ENCODE measurements around the gene ABHD5.

The ABHD5 gene

DNA sequence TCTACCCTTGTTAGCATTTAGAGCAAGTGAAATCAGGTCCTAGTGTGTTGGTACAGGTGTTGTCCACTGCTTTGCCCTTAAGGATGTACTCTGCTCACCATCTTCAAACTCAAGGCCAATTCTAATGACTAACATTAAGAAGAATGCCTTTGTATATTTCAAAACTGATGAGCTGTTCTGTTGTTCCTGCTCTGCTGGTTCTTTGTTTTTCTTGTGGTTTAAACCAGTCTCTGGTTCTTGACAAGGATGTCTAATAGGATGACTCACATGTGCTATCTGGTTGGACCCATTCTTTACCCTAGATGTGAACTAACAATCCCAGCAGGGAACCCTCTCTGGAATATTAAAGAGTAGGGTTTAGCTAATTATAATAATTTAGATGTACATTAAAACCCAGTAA lies 17.3 kb downstream of the ABHD5 start:
- TF ChIP-seq SIN3A (IDR thresholded peaks at IDR 0.05; ENCODE audit: borderline replicate concordance, insufficient read depth, low read length) (no peak), TAF1 (IDR thresholded peaks at IDR 0.05; ENCODE audit: borderline replicate concordance, insufficient read depth, low read length) (no peak), POLR2AphosphoS5 (IDR thresholded peaks at IDR 0.05; ENCODE audit: low read depth, low read length) (no peak), FOXP2 (optimal IDR thresholded peaks at IDR 0.05; ENCODE audit: borderline replicate concordance, extremely low read depth, extremely low read length, insufficient read depth) (no peak)
- TF ChIP-seq, protein P1, sequence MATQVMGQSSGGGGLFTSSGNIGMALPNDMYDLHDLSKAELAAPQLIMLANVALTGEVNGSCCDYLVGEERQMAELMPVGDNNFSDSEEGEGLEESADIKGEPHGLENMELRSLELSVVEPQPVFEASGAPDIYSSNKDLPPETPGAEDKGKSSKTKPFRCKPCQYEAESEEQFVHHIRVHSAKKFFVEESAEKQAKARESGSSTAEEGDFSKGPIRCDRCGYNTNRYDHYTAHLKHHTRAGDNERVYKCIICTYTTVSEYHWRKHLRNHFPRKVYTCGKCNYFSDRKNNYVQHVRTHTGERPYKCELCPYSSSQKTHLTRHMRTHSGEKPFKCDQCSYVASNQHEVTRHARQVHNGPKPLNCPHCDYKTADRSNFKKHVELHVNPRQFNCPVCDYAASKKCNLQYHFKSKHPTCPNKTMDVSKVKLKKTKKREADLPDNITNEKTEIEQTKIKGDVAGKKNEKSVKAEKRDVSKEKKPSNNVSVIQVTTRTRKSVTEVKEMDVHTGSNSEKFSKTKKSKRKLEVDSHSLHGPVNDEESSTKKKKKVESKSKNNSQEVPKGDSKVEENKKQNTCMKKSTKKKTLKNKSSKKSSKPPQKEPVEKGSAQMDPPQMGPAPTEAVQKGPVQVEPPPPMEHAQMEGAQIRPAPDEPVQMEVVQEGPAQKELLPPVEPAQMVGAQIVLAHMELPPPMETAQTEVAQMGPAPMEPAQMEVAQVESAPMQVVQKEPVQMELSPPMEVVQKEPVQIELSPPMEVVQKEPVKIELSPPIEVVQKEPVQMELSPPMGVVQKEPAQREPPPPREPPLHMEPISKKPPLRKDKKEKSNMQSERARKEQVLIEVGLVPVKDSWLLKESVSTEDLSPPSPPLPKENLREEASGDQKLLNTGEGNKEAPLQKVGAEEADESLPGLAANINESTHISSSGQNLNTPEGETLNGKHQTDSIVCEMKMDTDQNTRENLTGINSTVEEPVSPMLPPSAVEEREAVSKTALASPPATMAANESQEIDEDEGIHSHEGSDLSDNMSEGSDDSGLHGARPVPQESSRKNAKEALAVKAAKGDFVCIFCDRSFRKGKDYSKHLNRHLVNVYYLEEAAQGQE (IDR thresholded peaks at IDR 0.05; ENCODE audit: insufficient read depth in 1 of 2, low read depth in 2 of 2, low read length in 2 of 2): no peak

DNA sequence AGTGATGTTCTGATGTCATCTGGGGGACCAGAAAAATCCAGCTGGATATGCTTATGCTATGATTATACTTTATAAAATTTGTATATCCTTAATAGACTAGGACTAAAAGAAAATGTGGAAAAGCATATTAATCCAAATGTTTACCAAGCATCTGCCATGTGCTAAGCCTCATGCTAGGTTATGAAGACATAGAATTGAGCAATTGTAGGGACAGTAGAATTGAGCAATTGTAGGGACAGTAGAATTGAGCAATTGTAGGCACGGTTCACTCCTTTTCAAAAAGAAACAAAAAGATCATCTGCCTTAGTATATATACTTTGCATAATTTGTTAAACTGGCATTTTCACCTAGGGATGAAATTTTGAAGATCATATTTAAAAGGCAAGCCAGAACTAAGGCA lies 18.3 kb downstream of the ABHD5 start:
- TF ChIP-seq SIN3A (IDR thresholded peaks at IDR 0.05; ENCODE audit: borderline replicate concordance, insufficient read depth, low read length): no peak
- TF ChIP-seq POLR2AphosphoS5 (IDR thresholded peaks at IDR 0.05; ENCODE audit: low read depth, low read length): no peak
- no peak for TF ChIP-seq FOXP2 (optimal IDR thresholded peaks at IDR 0.05; ENCODE audit: borderline replicate concordance, extremely low read depth, extremely low read length, insufficient read depth)
- TF ChIP-seq TAF1 (IDR thresholded peaks at IDR 0.05; ENCODE audit: borderline replicate concordance, insufficient read depth, low read length): no peak
- TF ChIP-seq, protein P1 (IDR thresholded peaks at IDR 0.05; ENCODE audit: insufficient read depth in 1 of 2, low read depth in 2 of 2, low read length in 2 of 2): no peak

DNA sequence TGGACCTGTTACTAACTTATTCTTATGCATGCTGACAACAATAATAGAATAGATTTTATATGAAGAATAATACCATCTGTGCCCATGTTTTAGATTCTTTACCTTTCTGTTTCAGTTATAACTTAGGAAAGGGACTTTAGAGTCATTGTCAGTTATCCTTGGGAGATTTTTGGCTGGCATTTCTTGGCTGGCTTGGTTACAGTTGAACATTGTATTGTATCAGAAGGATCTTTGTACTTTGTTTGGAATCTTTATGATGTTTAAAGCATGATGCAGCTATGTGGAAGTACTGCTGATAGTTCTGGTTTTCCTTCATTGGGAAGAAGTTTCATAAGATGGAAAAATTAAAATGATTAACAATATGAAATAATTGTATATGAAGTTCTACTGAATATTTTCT lies 19.9 kb downstream of the ABHD5 start:
- TF ChIP-seq POLR2AphosphoS5 (IDR thresholded peaks at IDR 0.05; ENCODE audit: low read depth, low read length): no peak
- no peak for TF ChIP-seq SIN3A (IDR thresholded peaks at IDR 0.05; ENCODE audit: borderline replicate concordance, insufficient read depth, low read length)
- no peak for TF ChIP-seq TAF1 (IDR thresholded peaks at IDR 0.05; ENCODE audit: borderline replicate concordance, insufficient read depth, low read length)
- no peak for TF ChIP-seq FOXP2 (optimal IDR thresholded peaks at IDR 0.05; ENCODE audit: borderline replicate concordance, extremely low read depth, extremely low read length, insufficient read depth)
- TF ChIP-seq, protein P1 (IDR thresholded peaks at IDR 0.05; ENCODE audit: insufficient read depth in 1 of 2, low read depth in 2 of 2, low read length in 2 of 2): no peak

DNA sequence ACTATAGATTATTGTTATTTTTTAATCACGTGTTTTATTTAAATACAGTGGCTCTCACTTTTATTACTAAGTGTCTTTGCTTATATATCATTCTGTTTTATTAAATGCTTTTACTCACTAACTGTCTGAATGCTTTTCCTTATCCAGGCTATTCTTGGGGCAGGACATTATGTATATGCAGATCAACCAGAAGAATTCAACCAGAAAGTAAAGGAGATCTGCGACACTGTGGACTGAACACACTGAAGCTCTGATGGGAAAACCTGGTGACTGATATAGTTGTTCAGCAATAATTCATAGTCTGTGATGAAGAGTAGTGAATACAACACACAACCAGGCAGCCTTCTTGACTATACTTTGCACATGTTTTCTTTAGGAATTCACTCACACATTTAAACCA lies 27.6 kb downstream of the ABHD5 start:
- TF ChIP-seq SIN3A (IDR thresholded peaks at IDR 0.05; ENCODE audit: borderline replicate concordance, insufficient read depth, low read length) (no peak), POLR2AphosphoS5 (IDR thresholded peaks at IDR 0.05; ENCODE audit: low read depth, low read length) (no peak), TAF1 (IDR thresholded peaks at IDR 0.05; ENCODE audit: borderline replicate concordance, insufficient read depth, low read length) (no peak), FOXP2 (optimal IDR thresholded peaks at IDR 0.05; ENCODE audit: borderline replicate concordance, extremely low read depth, extremely low read length, insufficient read depth) (no peak)
- TF ChIP-seq, protein P1 (IDR thresholded peaks at IDR 0.05; ENCODE audit: insufficient read depth in 1 of 2, low read depth in 2 of 2, low read length in 2 of 2): no peak

All from PFSK-1 (cell line).